CD8-positive, alpha-beta memory T cell (primary cell): Measurements from ENCODE around the gene SLC37A1. TPM values are rescaled to one million over a fixed set of nuclear protein-coding genes. Genes with fewer than 3 reads are reported as not detected.
A peak's percentile ranks its signal among the peaks of the same experiment; 100 is the strongest.

Source experiments
- CTCF ChIA-PET: fragments of 350-600 bp; sonication (Branson Sonifier 250); formaldehyde crosslinking; loops from one replicate; lab custom pipeline; 2021; ENCODE audit warnings: antibody characterized with exemption; lab: Charles Lee
- POLR2A ChIA-PET: fragments of 350-600 bp; sonication (Branson Sonifier 250); formaldehyde crosslinking; loops from one replicate; lab custom pipeline; 2021; ENCODE audit warnings: antibody characterized with exemption; lab: Charles Lee
- DNase-seq, 5 donors: peaks; one replicate each; pipeline versions ENCODE4 v3.0.0 to v3.0.0-alpha.2; 2020 to 2022; ENCODE audit warnings: mixed read lengths in 1 of 5
- H3K27ac ChIP-seq: one replicate; pipeline ENCODE4 v1.7.0; 2013; ENCODE audit warnings: low read depth, mild to moderate bottlenecking, low read length, moderate library complexity
- H3K27me3 ChIP-seq: 2 replicates; pipeline ENCODE4 v1.7.0; 2013; ENCODE audit warnings: low read length, mild to moderate bottlenecking; ENCODE audit not compliant: insufficient read depth, poor library complexity, severe bottlenecking
- H3K36me3 ChIP-seq: 2 replicates; pipeline ENCODE4 v1.7.0; 2013; ENCODE audit warnings: mild to moderate bottlenecking, low read length, moderate library complexity; ENCODE audit not compliant: insufficient read depth
- H3K4me1 ChIP-seq: 2 replicates; pipeline ENCODE4 v1.7.0; 2013; ENCODE audit warnings: mild to moderate bottlenecking, low read length, moderate library complexity; ENCODE audit not compliant: insufficient read depth
- H3K4me3 ChIP-seq: 2 replicates; pipeline ENCODE4 v1.7.0; 2013; ENCODE audit warnings: mild to moderate bottlenecking, low read length
- H3K9me3 ChIP-seq: 2 replicates; pipeline ENCODE4 v1.7.0; 2013; ENCODE audit warnings: mild to moderate bottlenecking, low read length
- H3K27ac Mint-ChIP-seq, 8 donors: one replicate each; pipeline ENCODE4 v1.8.0; 2020 to 2021; ENCODE audit warnings: mixed read lengths in 8 of 8, mild to moderate bottlenecking in 6 of 8, inconsistent platforms in 3 of 8, moderate library complexity in 3 of 8
- H3K27me3 Mint-ChIP-seq, 2 donors: one replicate each; pipeline ENCODE4 v1.8.0; 2020 to 2021; ENCODE audit warnings: mixed read lengths in 2 of 2, mild to moderate bottlenecking in 1 of 2, moderate library complexity in 1 of 2
- H3K36me3 Mint-ChIP-seq, 3 donors: one replicate each; pipeline ENCODE4 v1.8.0; 2020 to 2021; ENCODE audit warnings: mixed read lengths in 3 of 3, inconsistent platforms in 1 of 3, mild to moderate bottlenecking in 1 of 3
- H3K4me1 Mint-ChIP-seq, 3 donors: one replicate each; pipeline ENCODE4 v1.8.0; 2020 to 2021; ENCODE audit warnings: mixed read lengths in 3 of 3, inconsistent platforms in 1 of 3, mild to moderate bottlenecking in 1 of 3
- H3K4me3 Mint-ChIP-seq, 7 donors: one replicate each; pipeline ENCODE4 v1.8.0; 2020 to 2021; ENCODE audit warnings: mixed read lengths in 7 of 7, mild to moderate bottlenecking in 6 of 7, moderate library complexity in 4 of 7, inconsistent platforms in 2 of 7
- H3K9me3 Mint-ChIP-seq, 5 donors: one replicate each; pipeline ENCODE4 v1.8.0; 2020 to 2022; ENCODE audit warnings: mixed read lengths in 5 of 5, mild to moderate bottlenecking in 3 of 5, moderate library complexity in 2 of 5, inconsistent platforms in 1 of 5
- polyA plus RNA-seq: library from polyadenylated mRNA; unstranded; fragments of 300-500 nt; fragmentation: Illumina TruSeq; gene quantifications from one replicate; pipeline ENCODE4 v1.2.3, GENCODE V29; 2021
- total RNA-seq, 2 experiments: library from RNA; stranded (reverse); gene quantifications; one replicate each; pipeline ENCODE4 v1.2.3, GENCODE V29; 2021

Gene SLC37A1
- total and polyA plus RNA-seq, 3 experiments from 2014 or later, result 6.5 to 16.9 (median 16.6) TPM

DNA sequence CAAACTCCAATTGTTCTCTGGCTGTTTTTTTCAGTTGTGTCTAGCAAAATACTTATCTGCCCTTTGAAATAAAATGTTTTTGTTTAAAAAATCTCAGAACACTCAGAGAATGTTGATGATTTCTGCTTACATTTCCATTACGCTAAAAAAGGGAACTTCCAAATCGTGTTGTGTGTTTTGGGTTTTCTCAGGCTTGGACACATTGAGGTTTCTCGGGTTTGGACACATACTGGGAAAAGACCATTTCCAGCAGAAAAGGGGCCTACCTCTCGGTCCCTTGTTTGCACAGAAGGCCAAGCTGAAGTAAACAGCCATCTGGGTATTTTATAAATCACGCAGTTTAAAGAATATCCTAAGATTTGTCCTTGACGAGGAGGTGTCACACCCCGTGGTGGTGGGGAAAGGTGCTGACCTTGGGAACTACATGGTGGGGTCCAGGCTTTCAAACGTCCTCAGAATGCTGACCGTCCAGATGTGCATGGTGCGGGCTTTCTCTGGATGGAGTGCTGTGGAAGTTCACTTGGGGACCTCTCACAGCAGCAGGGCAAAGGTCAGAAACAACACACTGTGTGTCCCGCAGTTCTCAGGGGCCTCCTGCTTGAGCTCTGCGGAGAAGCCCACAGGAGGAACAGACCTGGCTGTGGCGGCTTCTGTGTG, 67.8 kb downstream of the SLC37A1 start:
- Mint-ChIP-seq H3K27me3 (no peaks in the 10 kb centered on the region), H3K4me1 (no peaks in the 10 kb centered on the region), H3K9me3 (peaks cover 0 to 5% (median 2%) of the 10 kb centered on the region in 5 donors), H3K4me3 (no peak overlapping the region), H3K36me3 (peaks cover 8 to 21% (median 8%) of the 10 kb centered on the region in 3 donors), H3K27ac (peak overlapping the region in 1 of 8 donors; percentile 84)
- no peaks in the 10 kb centered on the region for H3K9me3 ChIP-seq
- no peaks in the 10 kb centered on the region for H3K27me3 ChIP-seq
- no peaks in the 10 kb centered on the region for H3K36me3 ChIP-seq
- CTCF ChIA-PET, result interaction anchor here (2.0 kb wide), 1 partner anchor 11 kb away, joined by 6 read pairs; no protein-coding TSS in a partner anchor
- POLR2A ChIA-PET, result no interaction called here
- H3K27ac ChIP-seq, result no peak overlapping the region
- DNase-seq, result peak in 1 of 5 donors; percentile 21
- H3K4me1 ChIP-seq, result no peaks in the 10 kb centered on the region
- no peak overlapping the region for H3K4me3 ChIP-seq

GRCh38 chr21:42581993-42582786, 68.5 kb downstream of the SLC37A1 start:
- no peak overlapping the region for H3K4me3 ChIP-seq
- H3K27ac ChIP-seq, result no peak overlapping the region
- H3K27me3 ChIP-seq, result no peaks in the 10 kb centered on the region
- no peaks in the 10 kb centered on the region for H3K36me3 ChIP-seq
- POLR2A ChIA-PET, result no interaction called here
- peak in 1 of 5 donors; percentile 19 for DNase-seq
- CTCF ChIA-PET, result interaction anchor here (2.0 kb wide), 1 partner anchor 11 kb away, joined by 6 read pairs; no protein-coding TSS in a partner anchor
- peak overlapping the region in 1 of 8 donors; percentile 28 for H3K27ac Mint-ChIP-seq
- H3K4me3 Mint-ChIP-seq, result no peak overlapping the region
- H3K27me3 Mint-ChIP-seq, result no peaks in the 10 kb centered on the region
- no peaks in the 10 kb centered on the region for H3K4me1 ChIP-seq
- no peaks in the 10 kb centered on the region for H3K9me3 ChIP-seq
- H3K36me3 Mint-ChIP-seq, result peaks cover 1 to 16% (median 5%) of the 10 kb centered on the region in 3 donors
- no peaks in the 10 kb centered on the region for H3K4me1 Mint-ChIP-seq
- H3K9me3 Mint-ChIP-seq, result no peaks in the 10 kb centered on the region

GRCh38 chr21:42582787-42583476, 69.3 kb downstream of the SLC37A1 start:
- H3K27ac Mint-ChIP-seq, result peak overlapping the region in 1 of 8 donors; percentile 29
- CTCF ChIA-PET, result interaction anchor here (2.0 kb wide), 1 partner anchor 10 kb away, joined by 6 read pairs; no protein-coding TSS in a partner anchor
- peaks cover 0 to 10% (median 3%) of the 10 kb centered on the region in 3 donors for H3K36me3 Mint-ChIP-seq
- no peaks in the 10 kb centered on the region for H3K4me1 ChIP-seq
- POLR2A ChIA-PET, result no interaction called here
- DNase-seq, result no peak
- no peaks in the 10 kb centered on the region for H3K27me3 Mint-ChIP-seq
- no peak overlapping the region for H3K27ac ChIP-seq
- H3K27me3 ChIP-seq, result no peaks in the 10 kb centered on the region
- no peaks in the 10 kb centered on the region for H3K36me3 ChIP-seq
- H3K9me3 Mint-ChIP-seq, result no peaks in the 10 kb centered on the region
- no peaks in the 10 kb centered on the region for H3K4me1 Mint-ChIP-seq
- no peak overlapping the region for H3K4me3 ChIP-seq
- no peak overlapping the region for H3K4me3 Mint-ChIP-seq
- no peaks in the 10 kb centered on the region for H3K9me3 ChIP-seq

DNA sequence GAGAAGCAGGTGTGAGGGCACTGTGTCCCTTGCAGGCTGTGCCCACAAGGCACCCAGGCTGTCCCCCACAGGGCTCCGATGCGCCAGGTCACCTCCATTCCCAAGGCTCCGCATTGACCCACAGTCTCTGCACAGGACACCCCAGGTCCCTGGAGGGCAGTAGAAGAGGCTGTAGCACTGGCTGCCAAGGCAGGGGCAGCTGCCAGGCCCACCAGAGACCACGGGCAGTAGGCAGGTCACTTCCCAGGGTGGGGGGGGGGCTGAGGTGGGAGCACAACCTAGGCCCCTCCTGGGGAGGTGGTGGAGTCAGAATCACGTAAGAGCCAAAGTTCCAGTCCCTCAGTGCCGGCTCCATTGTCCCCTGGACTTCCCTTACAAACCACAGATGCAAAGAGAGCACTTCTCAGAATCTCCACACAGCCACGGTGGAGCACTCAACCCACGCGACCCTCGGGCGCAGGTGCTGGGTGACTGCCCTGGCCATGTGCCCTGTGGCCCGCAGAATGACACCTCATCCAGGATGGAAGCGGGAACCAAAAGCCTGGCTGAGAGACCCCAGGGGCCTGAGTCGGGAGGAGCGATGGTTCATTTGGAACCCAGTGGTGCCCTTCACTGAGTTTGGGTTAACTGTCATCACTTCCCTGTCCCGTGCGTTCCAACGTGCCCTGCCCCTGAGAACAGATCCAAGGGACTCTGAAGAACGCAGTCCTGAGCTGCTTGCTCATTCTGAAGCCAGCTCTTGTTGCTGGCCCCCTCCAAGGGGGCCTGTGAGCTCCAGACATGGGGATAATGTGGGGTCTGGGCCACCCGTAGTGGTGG, 70.0 kb downstream of the SLC37A1 start:
- no peaks in the 10 kb centered on the region for H3K27me3 Mint-ChIP-seq
- CTCF ChIA-PET, result interaction anchor here (2.0 kb wide), 1 partner anchor 9 kb away, joined by 6 read pairs; no protein-coding TSS in a partner anchor
- H3K9me3 Mint-ChIP-seq, result no peaks in the 10 kb centered on the region
- DNase-seq, result no peak
- Histone ChIP-seq H3K27ac (no peak overlapping the region), H3K36me3 (no peaks in the 10 kb centered on the region), H3K27me3 (no peaks in the 10 kb centered on the region), H3K9me3 (no peaks in the 10 kb centered on the region), H3K4me1 (no peaks in the 10 kb centered on the region), H3K4me3 (no peak overlapping the region)
- POLR2A ChIA-PET, result no interaction called here
- H3K4me1 Mint-ChIP-seq, result no peaks in the 10 kb centered on the region
- H3K27ac Mint-ChIP-seq, result no peak overlapping the region
- H3K36me3 Mint-ChIP-seq, result peaks cover 0 to 7% (median 0%) of the 10 kb centered on the region in 3 donors
- no peak overlapping the region for H3K4me3 Mint-ChIP-seq

GRCh38 chr21:42584296-42584641, 70.6 kb downstream of the SLC37A1 start:
- Mint-ChIP-seq H3K4me1 (no peaks in the 10 kb centered on the region), H3K27ac (no peak overlapping the region), H3K27me3 (no peaks in the 10 kb centered on the region), H3K9me3 (no peaks in the 10 kb centered on the region), H3K36me3 (peaks cover 0 to 6% (median 0%) of the 10 kb centered on the region in 3 donors), H3K4me3 (no peak overlapping the region)
- POLR2A ChIA-PET, result no interaction called here
- Histone ChIP-seq H3K27ac (no peak overlapping the region), H3K27me3 (no peaks in the 10 kb centered on the region), H3K4me1 (no peaks in the 10 kb centered on the region), H3K9me3 (no peaks in the 10 kb centered on the region), H3K4me3 (no peak overlapping the region), H3K36me3 (no peaks in the 10 kb centered on the region)
- no peak for DNase-seq
- CTCF ChIA-PET, result no interaction called here

DNA sequence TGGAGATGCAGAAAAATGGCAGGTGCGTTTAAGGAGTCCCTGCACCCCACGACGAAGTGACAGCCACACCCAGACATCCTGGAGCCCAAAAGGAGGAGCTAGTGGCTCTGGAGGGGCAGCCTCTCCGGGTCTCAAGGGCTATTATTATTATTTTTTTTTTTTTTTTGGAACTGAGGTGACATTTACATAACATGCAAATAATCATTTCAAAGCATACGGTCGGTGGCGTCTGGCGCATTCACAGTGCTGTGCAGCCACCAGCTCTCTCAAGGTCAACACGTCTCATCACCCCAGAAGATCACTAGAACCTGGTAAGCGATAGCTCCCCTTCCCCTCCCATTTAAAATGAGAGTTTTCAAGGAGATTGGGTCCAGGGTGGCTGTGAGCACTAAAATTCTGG, 72.2 kb downstream of the SLC37A1 start:
- H3K4me3 ChIP-seq, result no peak overlapping the region
- H3K4me3 Mint-ChIP-seq, result no peak overlapping the region
- H3K27me3 ChIP-seq, result no peaks in the 10 kb centered on the region
- CTCF ChIA-PET, result no interaction called here
- H3K9me3 ChIP-seq, result no peaks in the 10 kb centered on the region
- no peaks in the 10 kb centered on the region for H3K27me3 Mint-ChIP-seq
- H3K27ac Mint-ChIP-seq, result no peak overlapping the region
- no peak overlapping the region for H3K27ac ChIP-seq
- H3K4me1 Mint-ChIP-seq, result peaks cover 0 to 1% (median 1%) of the 10 kb centered on the region in 3 donors
- no peak for DNase-seq
- H3K4me1 ChIP-seq, result peaks cover 5% of the 10 kb centered on the region
- no peaks in the 10 kb centered on the region for H3K9me3 Mint-ChIP-seq
- POLR2A ChIA-PET, result no interaction called here
- H3K36me3 Mint-ChIP-seq, result peaks cover 0 to 4% (median 0%) of the 10 kb centered on the region in 3 donors
- no peaks in the 10 kb centered on the region for H3K36me3 ChIP-seq

DNA sequence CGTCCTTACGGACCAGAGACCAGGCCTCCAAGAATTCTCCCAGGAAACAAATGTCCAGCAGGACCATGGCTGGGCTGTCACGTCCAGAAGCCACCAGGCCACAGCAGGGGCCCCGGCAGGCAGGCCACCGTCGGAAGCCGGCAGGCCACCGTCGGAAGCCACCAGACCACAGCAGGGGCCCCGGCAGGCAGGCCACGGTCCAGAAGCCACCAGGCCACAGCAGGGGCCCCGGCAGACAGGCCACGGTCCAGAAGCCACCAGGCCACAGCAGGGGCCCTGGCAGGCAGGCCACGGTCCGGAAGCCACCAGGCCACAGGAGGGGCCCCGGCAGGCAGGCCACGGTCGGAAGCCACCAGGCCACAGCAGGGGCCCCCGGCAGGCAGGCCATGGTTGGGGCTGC, 72.8 kb downstream of the SLC37A1 start:
- Histone ChIP-seq H3K27me3 (no peaks in the 10 kb centered on the region), H3K4me1 (peaks cover 9% of the 10 kb centered on the region), H3K27ac (no peak overlapping the region), H3K4me3 (no peak overlapping the region), H3K9me3 (no peaks in the 10 kb centered on the region), H3K36me3 (no peaks in the 10 kb centered on the region)
- no peaks in the 10 kb centered on the region for H3K9me3 Mint-ChIP-seq
- H3K36me3 Mint-ChIP-seq, result peaks cover 0 to 1% (median 0%) of the 10 kb centered on the region in 3 donors
- POLR2A ChIA-PET, result no interaction called here
- H3K4me1 Mint-ChIP-seq, result peaks cover 0 to 5% (median 5%) of the 10 kb centered on the region in 3 donors
- CTCF ChIA-PET, result no interaction called here
- no peak overlapping the region for H3K27ac Mint-ChIP-seq
- no peak overlapping the region for H3K4me3 Mint-ChIP-seq
- no peaks in the 10 kb centered on the region for H3K27me3 Mint-ChIP-seq
- no peak for DNase-seq
